ENCODE data around the gene RUVBL2.

Gene RUVBL2

DNA sequence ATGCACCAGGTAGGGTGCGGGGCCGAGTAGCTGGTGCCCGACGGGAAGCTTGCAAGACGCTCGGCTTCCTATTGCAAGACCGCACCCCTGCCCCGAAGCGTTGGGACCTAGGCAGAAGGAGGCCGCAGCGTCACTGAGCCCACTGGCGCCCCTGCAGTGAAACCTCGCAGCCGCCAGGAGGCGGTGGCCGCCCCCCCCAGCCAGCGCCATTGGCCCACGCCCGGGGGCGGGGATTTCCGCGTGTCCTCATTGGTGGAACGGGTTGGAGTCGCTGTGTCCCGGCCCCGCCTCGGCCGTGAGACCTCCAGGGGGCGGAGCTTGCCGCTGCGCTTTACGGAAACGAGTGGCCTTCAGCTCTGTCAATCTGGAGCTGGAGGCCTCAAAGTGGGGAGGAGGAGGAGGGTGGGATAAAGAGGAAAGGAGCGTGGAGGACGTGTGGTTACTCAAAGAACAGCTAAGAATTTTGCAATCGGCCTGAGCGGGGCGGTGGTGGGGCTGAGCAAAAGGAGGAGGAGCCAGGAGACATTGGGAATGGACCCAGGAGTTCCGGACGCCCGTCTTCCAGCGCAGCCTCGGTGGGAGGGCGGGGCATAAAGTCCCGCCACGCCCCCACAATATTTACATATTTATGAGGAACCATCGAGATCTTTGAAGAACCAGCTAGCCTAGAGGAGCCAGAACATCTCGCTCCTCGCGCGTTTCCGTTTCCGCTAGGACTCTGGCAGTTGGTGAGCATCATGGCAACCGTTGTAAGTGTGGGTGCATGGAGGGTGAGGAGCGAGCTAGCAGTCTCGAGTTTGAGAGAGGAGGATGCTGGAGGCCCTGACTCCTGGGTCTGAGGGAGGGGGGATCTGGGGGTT, at the start of gene RUVBL2, which contains the start of gene GYS1:
RUVBL2 (plus strand) TSS at position 713 of the 860 bp plus-strand sequence; CDS start at position 738, 25 bp downstream.
GYS1 (minus strand) TSS at position 135 of the 860 bp plus-strand sequence. CDS start 197 bp downstream, outside the sequence.
- DNase-seq (ENCODE audit: low read depth): peak; percentile 100

DNA sequence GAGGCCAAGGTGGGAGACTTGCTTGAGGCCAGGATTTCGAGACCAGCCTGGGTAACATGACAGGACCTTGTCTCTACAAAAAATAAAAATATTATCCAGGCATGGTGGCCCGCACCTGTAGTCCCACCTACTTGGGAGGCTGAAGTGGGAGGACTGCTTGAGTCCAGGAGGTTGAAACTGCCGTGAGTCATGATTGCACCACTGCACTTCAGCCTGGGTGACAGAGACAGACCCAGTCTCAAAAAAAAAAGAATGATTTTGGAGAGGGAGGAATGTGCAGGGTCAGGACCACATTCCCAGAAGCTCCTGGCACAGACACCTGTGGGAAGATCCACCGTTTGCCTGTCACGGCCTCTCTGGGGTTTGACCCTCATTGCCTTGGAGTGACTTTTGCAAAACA, 48.3 kb upstream of the RUVBL2 start:
- no peak for DNase-seq (ENCODE audit: low read depth)

DNA sequence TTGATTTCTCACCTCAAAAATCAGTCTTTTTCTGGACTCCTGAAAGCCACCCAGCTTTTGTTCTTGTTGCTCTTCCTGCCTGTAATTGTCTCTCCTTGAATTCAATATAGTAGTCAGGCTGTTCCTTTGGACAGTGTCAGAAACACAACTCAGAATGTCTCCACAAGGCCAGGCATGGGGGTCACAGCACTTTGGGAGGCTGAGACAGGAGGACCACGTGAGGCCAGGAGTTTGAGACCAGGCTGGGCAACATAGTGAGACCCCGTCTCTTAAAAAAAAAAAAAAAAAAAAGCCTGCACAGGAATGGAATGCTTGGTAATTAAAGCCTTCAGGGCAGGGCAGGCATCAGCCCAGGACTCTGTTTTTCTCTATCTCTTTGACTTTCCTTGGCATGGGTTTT, 47.9 kb upstream of the RUVBL2 start:
- DNase-seq (ENCODE audit: low read depth): no peak

DNA sequence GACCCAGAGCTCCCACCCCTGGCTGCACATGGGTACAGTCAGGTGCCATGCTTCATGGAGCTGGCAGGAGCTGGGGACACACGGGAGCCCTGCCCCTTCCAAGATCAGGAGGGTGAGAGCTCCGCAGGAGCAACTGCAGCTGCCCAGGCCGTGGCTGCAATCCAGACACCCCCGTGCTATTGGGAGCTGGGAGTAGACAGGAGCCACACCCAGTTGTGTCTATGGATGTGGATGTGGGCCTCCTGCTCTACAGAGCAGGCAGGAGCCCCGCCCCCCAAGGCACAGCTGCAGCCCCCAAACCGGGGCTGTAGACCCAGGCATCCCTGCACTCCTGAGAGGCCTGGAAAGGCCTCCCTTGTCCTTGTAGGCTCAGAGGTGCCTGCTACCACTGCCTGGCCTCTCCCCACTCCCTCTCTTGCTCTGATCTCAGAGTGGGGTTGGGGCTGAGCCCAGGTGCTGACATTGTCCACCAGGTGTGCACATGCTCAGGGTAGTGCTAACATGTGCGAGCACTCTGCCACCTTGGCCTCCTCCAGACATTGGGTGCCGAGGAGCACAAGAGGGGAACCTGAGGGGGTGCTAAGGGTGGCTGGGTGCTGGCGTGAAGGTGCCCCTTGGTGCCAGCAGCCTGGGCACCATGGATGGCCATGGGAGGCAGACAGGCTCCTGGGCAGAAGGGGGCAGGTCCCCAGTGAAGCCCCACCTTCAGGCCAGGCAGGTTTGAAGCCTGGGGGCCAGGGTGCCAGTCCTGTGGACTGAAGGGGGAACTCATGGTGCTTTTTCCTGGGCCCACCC, 47.0 kb upstream of the RUVBL2 start:
- DNase-seq (ENCODE audit: low read depth): no peak

DNA sequence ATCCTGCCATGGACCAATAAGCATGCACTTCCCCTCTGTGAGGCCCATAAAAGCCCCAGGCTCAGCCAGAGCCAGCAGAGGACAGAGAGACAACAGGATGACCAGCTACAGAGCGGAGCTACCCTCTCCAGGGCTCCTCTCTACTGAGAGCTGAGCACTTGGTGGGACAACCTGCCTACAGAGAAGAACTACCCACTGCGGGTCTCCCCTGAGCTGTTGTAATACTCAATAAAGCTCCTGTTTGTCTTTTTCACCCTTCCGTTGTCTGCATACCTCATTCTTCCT, 46.5 kb upstream of the RUVBL2 start:
- DNase-seq (ENCODE audit: low read depth): no peak

DNA sequence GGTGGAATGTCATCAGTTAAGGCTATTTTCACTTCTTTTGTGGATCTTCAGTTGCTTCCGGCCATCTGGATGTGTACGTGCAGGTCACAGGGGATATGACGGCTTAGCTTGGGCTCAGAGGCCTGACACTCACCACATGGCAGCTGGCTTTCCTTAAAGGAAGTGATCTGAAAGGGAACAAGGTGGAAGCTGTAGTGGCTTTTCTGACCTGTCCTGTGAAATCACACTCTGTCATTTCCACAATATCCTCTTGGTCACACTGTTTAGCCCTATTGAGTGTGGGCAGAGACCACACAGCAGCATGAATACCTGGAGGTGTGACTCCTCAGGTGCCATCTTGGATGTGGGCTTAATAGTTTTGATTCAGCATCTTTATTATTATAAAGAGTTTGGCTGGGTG, 43.5 kb upstream of the RUVBL2 start:
- no peak for DNase-seq (ENCODE audit: low read depth)

- no peak for DNase-seq (ENCODE audit: low read depth)
Observed at GRCh38 chr19:48950830-48951519, 42.7 kb upstream of the RUVBL2 start.

DNA sequence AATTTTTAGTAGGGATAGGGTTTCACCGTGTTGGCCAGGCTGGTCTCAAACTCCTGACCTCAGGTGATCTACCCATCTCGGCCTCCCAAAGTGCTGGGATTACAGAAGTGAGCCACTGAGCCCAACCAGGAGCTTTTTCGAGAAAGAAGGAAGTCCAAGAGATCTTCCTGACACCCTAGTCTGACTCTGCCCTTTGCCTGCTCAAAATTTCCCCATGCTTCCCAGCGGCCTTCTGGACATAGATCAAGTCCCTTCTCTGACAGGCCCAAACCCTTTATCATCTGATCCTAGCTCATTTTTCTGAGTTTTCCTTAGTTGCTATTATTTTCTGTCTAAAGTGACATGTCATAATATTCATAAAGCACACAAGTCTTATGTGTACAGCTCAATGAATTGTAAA, 40.5 kb upstream of the RUVBL2 start:
- DNase-seq (ENCODE audit: low read depth): no peak

DNA sequence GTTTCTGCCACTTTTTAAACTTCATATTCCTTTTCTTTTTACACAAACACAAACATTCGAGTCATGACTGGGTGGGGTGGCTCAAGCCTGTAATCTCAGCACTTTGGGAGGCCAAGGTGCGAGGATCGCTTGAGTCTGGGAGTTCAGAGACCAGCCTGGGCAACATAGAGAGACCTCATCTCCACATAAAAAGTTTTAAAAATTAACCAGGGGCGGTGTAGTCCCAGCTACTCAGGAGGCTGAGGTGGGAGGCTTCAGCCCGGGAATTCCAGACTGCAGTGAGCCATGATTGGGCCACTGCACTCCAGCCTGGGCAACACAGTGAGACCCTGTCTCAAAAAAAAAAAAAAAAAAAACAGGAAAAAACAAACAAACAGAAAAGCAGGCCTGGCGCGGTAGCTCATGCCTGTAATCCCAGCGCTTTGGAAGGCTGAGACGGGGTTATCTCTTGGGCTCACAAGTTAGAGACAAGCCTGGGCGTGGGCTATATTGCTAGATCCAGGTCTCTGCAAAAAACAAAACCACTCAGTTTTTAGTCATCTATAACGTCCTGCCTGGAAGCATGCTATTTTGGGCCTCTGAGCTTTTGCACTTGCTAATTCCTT, 39.6 kb upstream of the RUVBL2 start:
- no peak for DNase-seq (ENCODE audit: low read depth)

GRCh38 chr19:48954595-48955307, 38.9 kb upstream of the RUVBL2 start, which contains the start of gene BAX:
Gene BAX (plus strand): TSS chr19:48954875. CDS start chr19:48954929, 54 bp downstream.
- peak; percentile 99 for DNase-seq (ENCODE audit: low read depth)

- no peak for DNase-seq (ENCODE audit: low read depth)
Observed at GRCh38 chr19:48955308-48955958, 38.3 kb upstream of the RUVBL2 start.

- no peak for DNase-seq (ENCODE audit: low read depth)
Observed at GRCh38 chr19:48958006-48958405, 35.7 kb upstream of the RUVBL2 start.

DNA sequence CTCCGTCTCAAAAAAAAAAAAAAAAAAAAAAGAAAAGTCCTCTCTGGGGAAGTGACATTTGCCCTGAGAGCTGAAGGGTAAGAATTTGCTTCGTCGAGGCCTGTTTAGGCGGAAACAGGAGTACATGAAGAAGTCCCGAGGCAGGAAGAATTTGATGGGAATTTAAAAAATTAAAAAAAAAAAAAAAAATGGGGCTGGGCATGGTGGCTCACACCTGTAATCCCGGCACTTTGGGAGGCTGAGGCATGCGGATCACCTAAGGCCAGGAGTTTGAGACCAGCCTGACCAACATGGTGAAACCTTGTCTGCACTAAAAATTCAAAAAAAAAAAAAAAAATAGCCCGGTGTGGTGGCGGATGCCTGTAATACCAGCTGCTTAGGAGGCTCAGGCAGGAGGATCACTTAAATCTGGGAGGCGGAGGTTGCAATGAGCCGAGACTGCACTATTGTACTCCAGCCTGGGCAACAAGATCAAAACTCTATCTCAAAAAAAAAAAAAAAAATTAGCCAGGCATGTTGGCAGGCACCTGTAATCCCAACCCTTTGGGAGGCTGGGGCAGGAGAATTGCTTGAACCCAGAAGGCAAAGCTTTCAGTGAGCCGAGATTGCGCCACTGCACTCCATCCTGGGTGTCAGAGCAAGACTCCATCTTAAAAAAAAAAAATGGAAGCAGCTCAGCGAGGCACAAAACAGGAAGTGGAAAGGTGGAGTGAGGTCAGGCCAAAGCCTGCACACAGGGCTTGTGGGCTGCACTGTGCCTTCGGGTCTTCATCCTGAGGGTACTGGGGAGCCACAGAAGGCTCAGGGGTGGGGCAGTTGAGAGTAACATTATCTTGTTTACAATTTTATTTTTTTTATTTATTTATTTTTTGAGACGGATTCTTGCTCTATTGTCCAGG, 34.1 kb upstream of the RUVBL2 start:
- no peak for DNase-seq (ENCODE audit: low read depth)

- DNase-seq (ENCODE audit: low read depth): no peak
Observed at GRCh38 chr19:48961051-48961649, 32.5 kb upstream of the RUVBL2 start.

GRCh38 chr19:48961673-48962028, 32.0 kb upstream of the RUVBL2 start:
- no peak for DNase-seq (ENCODE audit: low read depth)

DNA sequence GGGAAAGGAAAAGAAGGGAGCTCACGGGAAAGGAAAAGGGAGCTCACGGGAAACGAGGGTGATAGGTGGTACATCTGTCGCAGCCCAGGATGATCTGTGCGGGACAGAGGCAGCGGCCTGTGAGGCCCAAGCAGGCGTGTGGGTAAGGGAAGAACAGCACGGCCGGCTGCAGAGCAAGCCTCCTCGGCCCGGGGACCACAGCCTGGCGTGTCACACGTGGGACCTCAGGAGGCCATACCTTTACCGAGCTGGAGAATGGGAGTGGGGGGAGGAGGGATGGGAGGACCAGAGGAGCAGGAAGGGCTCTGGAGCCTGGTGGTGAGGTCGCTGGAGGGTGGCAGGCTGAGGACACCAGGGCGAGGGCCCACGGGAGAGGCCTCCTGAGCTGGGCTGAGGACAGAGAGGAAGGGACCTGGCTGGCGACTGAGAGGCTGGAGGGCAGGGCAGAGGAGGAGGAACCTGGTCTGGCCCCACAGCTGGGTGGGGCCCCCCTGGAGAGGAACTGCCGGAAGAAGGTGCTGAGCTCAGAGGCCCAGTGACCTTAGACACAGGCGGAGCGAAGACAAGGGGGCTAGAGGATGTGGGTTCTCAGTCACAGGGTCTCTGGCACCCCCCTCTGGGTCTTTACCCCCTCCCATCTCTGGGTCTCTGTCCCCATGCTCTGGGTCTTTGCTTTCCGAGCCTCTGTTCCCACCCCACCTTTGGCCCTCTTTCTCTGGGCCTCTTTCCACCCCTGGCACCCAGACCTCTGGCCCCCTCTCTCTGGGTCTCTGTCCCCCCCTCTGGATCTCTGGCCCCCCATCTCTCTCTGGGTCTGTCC, 31.4 kb upstream of the RUVBL2 start:
- peak; percentile 94 for DNase-seq (ENCODE audit: low read depth)

DNA sequence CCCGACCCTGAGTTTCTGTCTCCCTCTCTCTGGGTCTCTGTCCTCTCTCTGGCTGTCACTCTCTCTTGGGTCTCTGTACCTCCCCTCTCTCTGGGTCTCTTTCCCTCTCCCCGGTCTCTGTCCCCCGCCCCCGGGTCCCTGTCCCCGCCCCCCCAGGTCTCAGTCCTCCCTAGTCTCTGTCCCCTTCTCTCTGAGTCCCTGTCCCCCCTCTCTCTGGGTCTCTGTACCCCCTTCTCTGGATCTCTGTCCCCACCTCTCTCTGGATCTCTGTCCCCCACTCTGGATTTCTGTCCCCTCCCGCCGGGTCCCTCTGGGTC, 30.9 kb upstream of the RUVBL2 start:
- DNase-seq (ENCODE audit: low read depth): no peak

- peak; percentile 95 for DNase-seq (ENCODE audit: low read depth)
Observed at GRCh38 chr19:48963371-48964204, 30.1 kb upstream of the RUVBL2 start.
